ENCODE data around the gene AOX1.

DNA sequence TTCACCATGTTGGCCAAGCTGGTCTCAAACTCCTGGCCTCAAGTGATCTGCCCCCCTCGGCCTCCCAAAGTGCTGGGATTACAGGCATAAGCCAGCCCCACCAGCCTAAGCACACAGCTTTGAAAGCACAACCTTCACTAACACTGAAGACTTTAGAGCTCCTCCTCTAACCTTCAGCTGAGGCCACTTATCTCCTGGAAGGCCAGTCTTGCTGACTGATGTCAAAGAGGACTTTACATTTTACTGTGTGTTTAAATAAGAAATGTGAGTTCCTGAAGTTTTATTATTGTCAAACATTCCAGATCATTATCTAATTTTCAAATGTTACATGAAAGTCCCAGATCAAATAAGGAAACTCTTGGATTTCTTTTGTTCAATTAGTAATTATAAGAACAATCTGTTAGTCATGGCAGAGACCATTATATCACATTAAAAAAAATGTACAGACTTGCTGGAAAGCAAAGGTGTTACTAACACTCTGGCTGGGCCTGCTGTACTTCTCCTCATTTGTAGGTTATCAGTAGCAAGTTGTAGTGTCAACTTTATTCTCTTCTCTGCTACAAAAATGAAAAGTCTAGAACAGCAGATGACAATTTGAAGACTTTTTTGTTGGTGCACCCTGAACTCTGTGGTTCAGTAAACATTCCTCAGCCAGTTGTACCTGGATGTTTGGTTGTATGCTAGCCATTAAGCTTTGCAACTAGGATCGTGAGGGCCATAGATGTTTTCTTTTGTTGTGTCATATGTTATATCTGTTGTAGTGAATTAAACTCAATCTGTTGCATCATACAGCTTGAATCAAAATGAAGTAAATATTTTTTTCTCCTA lies 80.0 kb downstream of the AOX1 start:
- TF ChIP-seq, protein P1, sequence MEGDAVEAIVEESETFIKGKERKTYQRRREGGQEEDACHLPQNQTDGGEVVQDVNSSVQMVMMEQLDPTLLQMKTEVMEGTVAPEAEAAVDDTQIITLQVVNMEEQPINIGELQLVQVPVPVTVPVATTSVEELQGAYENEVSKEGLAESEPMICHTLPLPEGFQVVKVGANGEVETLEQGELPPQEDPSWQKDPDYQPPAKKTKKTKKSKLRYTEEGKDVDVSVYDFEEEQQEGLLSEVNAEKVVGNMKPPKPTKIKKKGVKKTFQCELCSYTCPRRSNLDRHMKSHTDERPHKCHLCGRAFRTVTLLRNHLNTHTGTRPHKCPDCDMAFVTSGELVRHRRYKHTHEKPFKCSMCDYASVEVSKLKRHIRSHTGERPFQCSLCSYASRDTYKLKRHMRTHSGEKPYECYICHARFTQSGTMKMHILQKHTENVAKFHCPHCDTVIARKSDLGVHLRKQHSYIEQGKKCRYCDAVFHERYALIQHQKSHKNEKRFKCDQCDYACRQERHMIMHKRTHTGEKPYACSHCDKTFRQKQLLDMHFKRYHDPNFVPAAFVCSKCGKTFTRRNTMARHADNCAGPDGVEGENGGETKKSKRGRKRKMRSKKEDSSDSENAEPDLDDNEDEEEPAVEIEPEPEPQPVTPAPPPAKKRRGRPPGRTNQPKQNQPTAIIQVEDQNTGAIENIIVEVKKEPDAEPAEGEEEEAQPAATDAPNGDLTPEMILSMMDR (IDR thresholded peaks at IDR 0.05), result no peak
- no peak for TF ChIP-seq RFX5 (IDR thresholded peaks at IDR 0.05; ENCODE audit: low read length)
- no peak for TF ChIP-seq EP300 (IDR thresholded peaks at IDR 0.05; ENCODE audit: borderline replicate concordance in 1 of 2, low read depth in 1 of 2, low read length in 1 of 2)
- no peak for TF ChIP-seq GATA2 (CRISPR knock-in tag; IDR thresholded peaks at IDR 0.05)
- TF ChIP-seq NFIC (IDR thresholded peaks at IDR 0.05; ENCODE audit: borderline replicate concordance), result no peak
- no peak for TF ChIP-seq CHD2 (IDR thresholded peaks at IDR 0.05; ENCODE audit: low read length, partially characterized antibody)
- no peak for TF ChIP-seq POLR2AphosphoS5 (IDR thresholded peaks at IDR 0.05; ENCODE audit: low read depth, low read length)
- no peak for TF ChIP-seq GABPA (IDR thresholded peaks at IDR 0.05; ENCODE audit: low read depth)
- TF ChIP-seq, protein P2, sequence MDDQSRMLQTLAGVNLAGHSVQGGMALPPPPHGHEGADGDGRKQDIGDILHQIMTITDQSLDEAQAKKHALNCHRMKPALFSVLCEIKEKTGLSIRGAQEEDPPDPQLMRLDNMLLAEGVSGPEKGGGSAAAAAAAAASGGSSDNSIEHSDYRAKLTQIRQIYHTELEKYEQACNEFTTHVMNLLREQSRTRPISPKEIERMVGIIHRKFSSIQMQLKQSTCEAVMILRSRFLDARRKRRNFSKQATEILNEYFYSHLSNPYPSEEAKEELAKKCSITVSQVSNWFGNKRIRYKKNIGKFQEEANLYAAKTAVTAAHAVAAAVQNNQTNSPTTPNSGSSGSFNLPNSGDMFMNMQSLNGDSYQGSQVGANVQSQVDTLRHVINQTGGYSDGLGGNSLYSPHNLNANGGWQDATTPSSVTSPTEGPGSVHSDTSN (IDR thresholded peaks at IDR 0.05), result no peak
- no peak for TF ChIP-seq TAF1 (IDR thresholded peaks at IDR 0.05; ENCODE audit: borderline replicate concordance, low read depth, low read length)
